WTC11 (cell line): ENCODE measurements around the gene BCOR.

Experiments
- PRRX2 ChIP-seq: fragments of 250-450 bp; sonication (Bioruptor Pico); IDR thresholded peaks from 2 replicates; pipeline ENCODE4 v1.8.0; 2021; ENCODE audit warnings: mild to moderate bottlenecking
- TF ChIP-seq, protein P1 (sequence below): sonication (generic); formaldehyde crosslinking; conservative IDR thresholded peaks from 2 replicates; pipeline ENCODE4 v1.8.1; 2023; ENCODE audit warnings: mild to moderate bottlenecking, low read depth, missing genetic modification reagents, moderate library complexity

DNA sequence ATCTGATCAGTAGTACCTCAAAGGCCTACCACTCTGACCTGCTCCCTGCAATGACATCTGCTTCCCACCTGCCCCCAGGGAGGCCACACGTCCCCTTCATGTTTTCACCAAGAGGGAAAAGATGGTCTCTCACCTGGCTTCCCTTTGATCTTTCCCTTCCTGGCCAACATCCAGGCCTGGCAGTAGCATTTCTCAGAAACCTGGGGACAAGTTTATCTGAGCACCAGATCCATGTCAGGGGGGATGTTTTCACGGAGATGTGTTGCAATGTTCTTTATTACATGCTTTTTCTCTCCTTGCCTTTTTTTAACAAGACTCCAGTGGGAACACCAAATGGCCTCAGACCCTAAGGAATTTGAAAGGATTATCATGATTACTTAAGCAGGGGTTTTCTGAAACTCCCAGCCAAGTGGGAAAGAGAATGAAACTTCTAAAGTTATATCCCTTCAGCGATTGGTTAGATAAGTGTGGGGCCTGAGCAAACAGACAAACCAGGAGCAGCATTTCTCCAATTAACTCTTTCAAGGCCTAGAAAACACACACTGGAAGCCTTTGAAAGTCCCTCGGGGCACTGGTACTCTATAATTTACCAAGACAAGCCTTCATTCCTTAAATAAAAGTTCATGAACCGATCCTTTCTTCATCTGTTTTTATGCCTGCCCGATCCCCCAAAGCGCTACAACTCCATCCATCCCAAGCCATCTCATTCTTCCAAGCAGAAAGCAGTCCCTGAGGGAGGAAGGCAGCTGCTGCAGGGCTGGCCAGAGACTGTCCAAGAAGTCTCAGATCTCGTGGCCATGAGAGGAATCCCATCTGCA lies 94.1 kb downstream of the BCOR start:
- TF ChIP-seq, protein P1, sequence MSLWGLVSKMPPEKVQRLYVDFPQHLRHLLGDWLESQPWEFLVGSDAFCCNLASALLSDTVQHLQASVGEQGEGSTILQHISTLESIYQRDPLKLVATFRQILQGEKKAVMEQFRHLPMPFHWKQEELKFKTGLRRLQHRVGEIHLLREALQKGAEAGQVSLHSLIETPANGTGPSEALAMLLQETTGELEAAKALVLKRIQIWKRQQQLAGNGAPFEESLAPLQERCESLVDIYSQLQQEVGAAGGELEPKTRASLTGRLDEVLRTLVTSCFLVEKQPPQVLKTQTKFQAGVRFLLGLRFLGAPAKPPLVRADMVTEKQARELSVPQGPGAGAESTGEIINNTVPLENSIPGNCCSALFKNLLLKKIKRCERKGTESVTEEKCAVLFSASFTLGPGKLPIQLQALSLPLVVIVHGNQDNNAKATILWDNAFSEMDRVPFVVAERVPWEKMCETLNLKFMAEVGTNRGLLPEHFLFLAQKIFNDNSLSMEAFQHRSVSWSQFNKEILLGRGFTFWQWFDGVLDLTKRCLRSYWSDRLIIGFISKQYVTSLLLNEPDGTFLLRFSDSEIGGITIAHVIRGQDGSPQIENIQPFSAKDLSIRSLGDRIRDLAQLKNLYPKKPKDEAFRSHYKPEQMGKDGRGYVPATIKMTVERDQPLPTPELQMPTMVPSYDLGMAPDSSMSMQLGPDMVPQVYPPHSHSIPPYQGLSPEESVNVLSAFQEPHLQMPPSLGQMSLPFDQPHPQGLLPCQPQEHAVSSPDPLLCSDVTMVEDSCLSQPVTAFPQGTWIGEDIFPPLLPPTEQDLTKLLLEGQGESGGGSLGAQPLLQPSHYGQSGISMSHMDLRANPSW (CRISPR knock-in tag), result no peak
- TF ChIP-seq PRRX2 (CRISPR knock-in tag), result no peak
